ENCODE results near the gene DSCAML1. TPM values are rescaled to one million over a fixed set of nuclear protein-coding genes. Genes with fewer than 3 reads are reported as not detected.

The DSCAML1 gene
- total and polyA plus RNA-seq, 7 donors: 0.04 to 0.52 (median 0.06) TPM

- Histone ChIP-seq H3K9me3 (no peaks in the 10 kb centered on the region), H3K27ac (no peak overlapping the region), H3K4me3 (no peak overlapping the region), H3K27me3 (ENCODE audit: insufficient read depth in 3 of 3, low read length in 2 of 3) (peaks cover 0 to 2% (median 0%) of the 10 kb centered on the region in 3 donors), H3K36me3 (ENCODE audit: insufficient read depth in 1 of 2, low read depth in 1 of 2) (no peaks in the 10 kb centered on the region), H3K4me1 (no peaks in the 10 kb centered on the region)
- ATAC-seq (no peak), DNase-seq (no peak)
- intact Hi-C loops (cut with DNase I): no loop called here
- WGBS, 3 donors: 66 to 73% (median 68%) methylated on average over 4 of the region's 4 CpGs
- TF ChIP-seq CTCF (IDR thresholded peaks at IDR 0.05): no peak
These were observed 43.0 kb downstream of the DSCAML1 start for GRCh38 chr11:117754030-117754429.

- no peak overlapping the region for H3K4me3 ChIP-seq
- WGBS, 3 donors: 84 to 89% (median 86%) methylated on average over 9 of the region's 9 CpGs
- TF ChIP-seq CTCF (IDR thresholded peaks at IDR 0.05): no peak
- ATAC-seq: no peak
- H3K4me1 ChIP-seq: no peaks in the 10 kb centered on the region
- no peak overlapping the region for H3K27ac ChIP-seq
- no peak for DNase-seq
- H3K9me3 ChIP-seq: no peaks in the 10 kb centered on the region
- intact Hi-C loops (cut with DNase I): no loop called here
- peaks cover 0 to 2% (median 0%) of the 10 kb centered on the region in 3 donors for H3K27me3 ChIP-seq (ENCODE audit: insufficient read depth in 3 of 3, low read length in 2 of 3)
- no peaks in the 10 kb centered on the region for H3K36me3 ChIP-seq (ENCODE audit: insufficient read depth in 1 of 2, low read depth in 1 of 2)
These were observed 44.2 kb downstream of the DSCAML1 start for GRCh38 chr11:117752721-117753237.

- no peak overlapping the region for H3K27ac ChIP-seq
- H3K36me3 ChIP-seq (ENCODE audit: insufficient read depth in 1 of 2, low read depth in 1 of 2): no peaks in the 10 kb centered on the region
- H3K4me3 ChIP-seq: no peak overlapping the region
- ATAC-seq: no peak
- no peaks in the 10 kb centered on the region for H3K9me3 ChIP-seq
- no peaks in the 10 kb centered on the region for H3K4me1 ChIP-seq
- intact Hi-C loops (cut with DNase I): no loop called here
- DNase-seq: no peak
- WGBS, 3 donors: 84 to 96% (median 91%) methylated on average over 2 of the region's 2 CpGs
- peaks cover 0 to 2% (median 0%) of the 10 kb centered on the region in 3 donors for H3K27me3 ChIP-seq (ENCODE audit: insufficient read depth in 3 of 3, low read length in 2 of 3)
- no peak for TF ChIP-seq CTCF (IDR thresholded peaks at IDR 0.05)
These were observed 44.9 kb downstream of the DSCAML1 start for GRCh38 chr11:117752071-117752470.

GRCh38 chr11:117750916-117751662 lies 45.9 kb downstream of the DSCAML1 start:
- Histone ChIP-seq H3K9me3 (no peaks in the 10 kb centered on the region), H3K4me1 (no peaks in the 10 kb centered on the region), H3K27me3 (ENCODE audit: insufficient read depth in 3 of 3, low read length in 2 of 3) (peaks cover 0 to 2% (median 0%) of the 10 kb centered on the region in 3 donors), H3K27ac (no peak overlapping the region), H3K36me3 (ENCODE audit: insufficient read depth in 1 of 2, low read depth in 1 of 2) (no peaks in the 10 kb centered on the region), H3K4me3 (no peak overlapping the region)
- ATAC-seq (no peak), DNase-seq (no peak)
- 84 to 90% (median 85%) methylated on average over 14 of the region's 14 CpGs for WGBS, 3 donors
- no peak for TF ChIP-seq CTCF (IDR thresholded peaks at IDR 0.05)
- intact Hi-C loops (cut with DNase I): no loop called here

All from psoas muscle (tissue), 8 donors.